Measurements from ENCODE around the gene CCDC78.

The CCDC78 gene

GRCh38 chr16:726438-727290 is at the start of gene CCDC78, which contains the start of gene HAGHL:
Gene CCDC78 (minus strand): TSS chr16:726443. CDS start chr16:726367, 76 bp downstream.
Gene HAGHL (plus strand): TSS chr16:727106. CDS start chr16:727510, 404 bp downstream.
- Histone ChIP-seq H3K4me2 (ENCODE audit: low read depth, low read length, poor library complexity, severe bottlenecking) (peak within 1 kb of the TSS; percentile 85), H3K27ac (ENCODE audit: low read depth, low read length) (peak within 1 kb of the TSS; percentile 75), H3K9me3 (ENCODE audit: insufficient read depth, low read length) (no peaks in the 10 kb centered on the region), H3K4me3 (ENCODE audit: insufficient read depth, low read length, poor library complexity, severe bottlenecking) (peak within 1 kb of the TSS; percentile 86), H3K36me3 (ENCODE audit: low read length) (no peaks in the 10 kb centered on the region), H3K9ac (ENCODE audit: low read length) (peak within 1 kb of the TSS; percentile 84), H3F3A (ENCODE audit: insufficient read depth) (peaks cover 20% of the 10 kb centered on the region), H2AFZ (ENCODE audit: low read depth, low read length, severe bottlenecking) (no peak within 1 kb of the TSS), H3K27me3 (ENCODE audit: low read length) (no peaks in the 10 kb centered on the region), H4K20me1 (ENCODE audit: low read depth, low read length) (no peaks in the 10 kb centered on the region; the same call in 1 of the 2 replicates), H3K79me2 (ENCODE audit: insufficient read depth, low read length) (no peaks in the 10 kb centered on the region), H3K9me2 (replicated peaks; ENCODE audit: insufficient read depth, low read length) (no peaks in the 10 kb centered on the region)
- TF ChIP-seq CTCF (IDR thresholded peaks at IDR 0.05; ENCODE audit: insufficient read depth, low read length, poor library complexity, severe bottlenecking) (no peak), EZH2phosphoT487 (conservative IDR thresholded peaks at IDR 0.05; ENCODE audit: low read length) (no peak)

- Histone ChIP-seq H3K79me2 (ENCODE audit: insufficient read depth, low read length) (no peaks in the 10 kb centered on the region), H3K27ac (ENCODE audit: low read depth, low read length) (no peak overlapping the region), H3K4me3 (ENCODE audit: insufficient read depth, low read length, poor library complexity, severe bottlenecking) (no peak overlapping the region), H3K36me3 (ENCODE audit: low read length) (no peaks in the 10 kb centered on the region), H3K9me3 (ENCODE audit: insufficient read depth, low read length) (no peaks in the 10 kb centered on the region), H3K4me2 (ENCODE audit: low read depth, low read length, poor library complexity, severe bottlenecking) (no peak overlapping the region), H4K20me1 (ENCODE audit: low read depth, low read length) (no peaks in the 10 kb centered on the region), H3K27me3 (ENCODE audit: low read length) (no peaks in the 10 kb centered on the region), H3F3A (ENCODE audit: insufficient read depth) (no peaks in the 10 kb centered on the region), H3K9me2 (replicated peaks; ENCODE audit: insufficient read depth, low read length) (no peaks in the 10 kb centered on the region), H2AFZ (ENCODE audit: low read depth, low read length, severe bottlenecking) (no peak overlapping the region), H3K9ac (ENCODE audit: low read length) (no peak overlapping the region)
- TF ChIP-seq CTCF (IDR thresholded peaks at IDR 0.05; ENCODE audit: insufficient read depth, low read length, poor library complexity, severe bottlenecking): no peak
- no peak for TF ChIP-seq EZH2phosphoT487 (conservative IDR thresholded peaks at IDR 0.05; ENCODE audit: low read length)
Measured at GRCh38 chr16:775236-775796, 49.1 kb upstream of the CCDC78 start.

- Histone ChIP-seq H3K36me3 (ENCODE audit: low read length) (no peaks in the 10 kb centered on the region), H3K9ac (ENCODE audit: low read length) (no peak overlapping the region), H4K20me1 (ENCODE audit: low read depth, low read length) (no peaks in the 10 kb centered on the region), H3K27ac (ENCODE audit: low read depth, low read length) (no peak overlapping the region), H3K9me3 (ENCODE audit: insufficient read depth, low read length) (no peaks in the 10 kb centered on the region), H2AFZ (ENCODE audit: low read depth, low read length, severe bottlenecking) (no peak overlapping the region), H3K79me2 (ENCODE audit: insufficient read depth, low read length) (no peaks in the 10 kb centered on the region), H3K4me2 (ENCODE audit: low read depth, low read length, poor library complexity, severe bottlenecking) (no peak overlapping the region), H3K27me3 (ENCODE audit: low read length) (no peaks in the 10 kb centered on the region), H3F3A (ENCODE audit: insufficient read depth) (no peaks in the 10 kb centered on the region), H3K4me3 (ENCODE audit: insufficient read depth, low read length, poor library complexity, severe bottlenecking) (no peak overlapping the region), H3K9me2 (replicated peaks; ENCODE audit: insufficient read depth, low read length) (no peaks in the 10 kb centered on the region)
- TF ChIP-seq CTCF (IDR thresholded peaks at IDR 0.05; ENCODE audit: insufficient read depth, low read length, poor library complexity, severe bottlenecking) (no peak), EZH2phosphoT487 (conservative IDR thresholded peaks at IDR 0.05; ENCODE audit: low read length) (no peak)
Measured at GRCh38 chr16:774086-775001, 48.1 kb upstream of the CCDC78 start.
